HEK293T (cell line): ENCODE data around the gene SLC12A8.

Source experiments
- ARNT ChIP-seq: fragments of 450-650 bp; IDR thresholded peaks from 2 replicates; pipeline ENCODE4 v1.6.1; 2017; ENCODE audit warnings: mild to moderate bottlenecking
- BHLHE40 ChIP-seq: fragments of 450-650 bp; IDR thresholded peaks from 2 replicates; pipeline ENCODE4 v1.6.1; 2016; ENCODE audit warnings: mild to moderate bottlenecking, moderate library complexity, borderline replicate concordance
- CTBP1 ChIP-seq: fragments of 450-650 bp; IDR thresholded peaks from 2 replicates; pipeline ENCODE4 v1.6.1; 2016; ENCODE audit warnings: borderline replicate concordance
- ELF4 ChIP-seq: fragments of 450-650 bp; IDR thresholded peaks from 2 replicates; pipeline ENCODE4 v1.6.1; 2017; ENCODE audit warnings: antibody characterized with exemption
- FOXM1 ChIP-seq: fragments of 450-650 bp; IDR thresholded peaks from 2 replicates; pipeline ENCODE4 v1.6.1; 2017; ENCODE audit warnings: mild to moderate bottlenecking, borderline replicate concordance
- HDGF ChIP-seq: fragments of 450-650 bp; IDR thresholded peaks from 2 replicates; pipeline ENCODE4 v1.6.1; 2017; ENCODE audit warnings: antibody characterized with exemption, borderline replicate concordance
- NFRKB ChIP-seq: fragments of 450-650 bp; IDR thresholded peaks from 2 replicates; pipeline ENCODE4 v1.6.1; 2016; ENCODE audit warnings: mild to moderate bottlenecking, moderate library complexity
- SP1 ChIP-seq: fragments of 450-650 bp; IDR thresholded peaks from 2 replicates; pipeline ENCODE4 v1.6.1; 2017
- TARDBP ChIP-seq: fragments of 450-650 bp; IDR thresholded peaks from 2 replicates; pipeline ENCODE4 v1.6.1; 2016
- ZNF384 ChIP-seq: fragments of 450-650 bp; IDR thresholded peaks from 2 replicates; pipeline ENCODE4 v1.6.1; 2016

DNA sequence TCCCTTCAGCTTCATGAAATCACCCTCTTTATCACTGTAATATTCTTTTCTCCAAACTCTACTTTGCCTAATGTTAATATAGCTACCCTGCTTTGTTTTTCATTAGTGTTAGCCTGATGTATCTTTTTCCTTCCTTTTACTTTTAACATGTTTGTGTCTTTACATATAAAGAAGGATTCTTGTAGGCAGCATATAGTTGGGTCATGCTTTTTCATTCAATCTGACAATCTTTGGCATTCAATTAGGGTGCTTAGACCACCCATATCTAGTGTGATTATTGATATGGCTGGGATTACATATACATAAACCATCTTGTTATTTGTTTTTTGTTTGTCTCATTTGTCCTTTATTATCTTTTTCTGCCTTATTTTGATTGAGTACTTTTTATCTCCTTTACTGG lies 121.9 kb downstream of the SLC12A8 start:
- no peak for TF ChIP-seq NFRKB
- TF ChIP-seq ARNT, result no peak
- no peak for TF ChIP-seq ZNF384
- TF ChIP-seq HDGF, result no peak
- no peak for TF ChIP-seq SP1
- TF ChIP-seq BHLHE40, result no peak
- TF ChIP-seq ELF4, result no peak
- TF ChIP-seq TARDBP, result no peak
- no peak for TF ChIP-seq CTBP1
- TF ChIP-seq FOXM1, result no peak
